Ovary (tissue), 3 donors: ENCODE results near the gene SLC1A2.

Experiments used
- CTCF ChIP-seq, 3 donors: fragments of 450-650 bp in 2 of 3; fragments of 200-600 bp in 1 of 3; IDR thresholded peaks; one replicate each; pipeline versions ENCODE4 v1.5.1 to v1.8.0; 2016 to 2022; ENCODE audit warnings: antibody characterized with exemption in 3 of 3, mild to moderate bottlenecking in 1 of 3
- EP300 ChIP-seq: sonication (generic); formaldehyde crosslinking; IDR thresholded peaks from one replicate; pipeline ENCODE4 v1.6.1; 2017; ENCODE audit warnings: antibody characterized with exemption
- POLR2A ChIP-seq: fragments of 450-650 bp; IDR thresholded peaks from one replicate; pipeline ENCODE4 v1.6.1; 2017; ENCODE audit warnings: antibody characterized with exemption, mild to moderate bottlenecking, moderate library complexity
- donor health status: DM: no; HTN: no; CAD: no.

- TF ChIP-seq POLR2A = no peak
- TF ChIP-seq CTCF (IDR thresholded peaks at IDR 0.05) = no peak
- no peak for TF ChIP-seq EP300
Measured at GRCh38 chr11:35216962-35217678, 202.2 kb downstream of the SLC1A2 start.
